Glutamatergic neuron (in vitro differentiated cells): Measurements from ENCODE around the gene CCNY. TPM values are rescaled to one million over a fixed set of nuclear protein-coding genes. Genes with fewer than 3 reads are reported as not detected.

Experiments
- DNase-seq: peaks from one replicate; pipeline ENCODE4 v3.0.0; 2022
- H3K27ac Mint-ChIP-seq: one replicate; pipeline ENCODE4 v1.8.0; 2020; ENCODE audit warnings: mild to moderate bottlenecking, mixed read lengths, inconsistent platforms; ENCODE audit not compliant: unreplicated experiment
- H3K27me3 Mint-ChIP-seq: one replicate; pipeline ENCODE4 v1.8.0; 2020; ENCODE audit warnings: mild to moderate bottlenecking, moderate library complexity, mixed read lengths, inconsistent platforms; ENCODE audit not compliant: unreplicated experiment
- H3K36me3 Mint-ChIP-seq: one replicate; pipeline ENCODE4 v1.8.0; 2020; ENCODE audit warnings: mild to moderate bottlenecking, mixed read lengths, inconsistent platforms; ENCODE audit not compliant: unreplicated experiment
- H3K4me1 Mint-ChIP-seq: one replicate; pipeline ENCODE4 v1.8.0; 2020; ENCODE audit warnings: mild to moderate bottlenecking, low read depth, mixed read lengths, inconsistent platforms; ENCODE audit not compliant: unreplicated experiment
- H3K4me3 Mint-ChIP-seq: one replicate; pipeline ENCODE4 v1.8.0; 2020; ENCODE audit warnings: mild to moderate bottlenecking, mixed read lengths, inconsistent platforms; ENCODE audit not compliant: unreplicated experiment
- H3K9me3 Mint-ChIP-seq: one replicate; pipeline ENCODE4 v1.8.0; 2020; ENCODE audit warnings: mild to moderate bottlenecking, moderate library complexity, mixed read lengths, inconsistent platforms; ENCODE audit not compliant: unreplicated experiment
- CTCF ChIP-seq: fragments of 200-600 bp; sonication (generic); IDR thresholded peaks from one replicate; pipeline ENCODE4 v1.5.0; 2021; ENCODE audit not compliant: partially characterized antibody, unreplicated experiment
- total RNA-seq: library from RNA; stranded (reverse); fragmentation: NEBNext Ultra II Directional; extraction: Animal tissue kit (Norgen Biotek cat#: 25700); gene quantifications from one replicate; pipeline ENCODE4 v1.2.1, GENCODE V29; 2021; ENCODE audit not compliant: unreplicated experiment

Gene CCNY
- total RNA-seq, 1 donor from 2014 or later, result 219 TPM

GRCh38 chr10:35316218-35316967, 19.9 kb upstream of the CCNY start:
- Mint-ChIP-seq H3K4me3 (no peak overlapping the region), H3K36me3 (peaks cover 9% of the 10 kb centered on the region), H3K9me3 (peaks cover 5% of the 10 kb centered on the region), H3K27ac (no peak overlapping the region), H3K27me3 (peaks cover 5% of the 10 kb centered on the region), H3K4me1 (peaks cover 4% of the 10 kb centered on the region)
- DNase-seq, result no peak
- TF ChIP-seq CTCF, result no peak

- no peak for TF ChIP-seq CTCF
- peaks cover 5% of the 10 kb centered on the region for H3K27me3 Mint-ChIP-seq
- peaks cover 4% of the 10 kb centered on the region for H3K4me1 Mint-ChIP-seq
- DNase-seq, result no peak
- H3K4me3 Mint-ChIP-seq, result no peak overlapping the region
- H3K9me3 Mint-ChIP-seq, result peaks cover 5% of the 10 kb centered on the region
- H3K27ac Mint-ChIP-seq, result no peak overlapping the region
- H3K36me3 Mint-ChIP-seq, result peaks cover 20% of the 10 kb centered on the region
Observed at GRCh38 chr10:35318551-35318950, 17.8 kb upstream of the CCNY start.

- Mint-ChIP-seq H3K4me3 (no peak overlapping the region), H3K9me3 (peaks cover 2% of the 10 kb centered on the region), H3K4me1 (peaks cover 4% of the 10 kb centered on the region), H3K27ac (no peak overlapping the region), H3K36me3 (peaks cover 17% of the 10 kb centered on the region), H3K27me3 (peaks cover 5% of the 10 kb centered on the region)
- TF ChIP-seq CTCF, result no peak
- DNase-seq, result no peak
Observed at GRCh38 chr10:35320341-35320740, 16.0 kb upstream of the CCNY start.

GRCh38 chr10:35322636-35323035, 13.7 kb upstream of the CCNY start:
- DNase-seq, result no peak
- Mint-ChIP-seq H3K27me3 (peaks cover 3% of the 10 kb centered on the region), H3K9me3 (peaks cover under 1% of the 10 kb centered on the region), H3K36me3 (peaks cover 11% of the 10 kb centered on the region), H3K27ac (no peak overlapping the region), H3K4me3 (no peak overlapping the region), H3K4me1 (peaks cover 4% of the 10 kb centered on the region)
- no peak for TF ChIP-seq CTCF

GRCh38 chr10:35324196-35324595, 12.1 kb upstream of the CCNY start:
- Mint-ChIP-seq H3K36me3 (peaks cover 11% of the 10 kb centered on the region), H3K27ac (no peak overlapping the region), H3K27me3 (no peaks in the 10 kb centered on the region), H3K9me3 (no peaks in the 10 kb centered on the region), H3K4me1 (peaks cover 11% of the 10 kb centered on the region), H3K4me3 (no peak overlapping the region)
- no peak for TF ChIP-seq CTCF
- no peak for DNase-seq
